Hepatocyte (in vitro differentiated cells): ENCODE data around the gene PTPRR.

Experiments
- CTCF ChIP-seq: fragments of 200-600 bp; sonication (generic); IDR thresholded peaks from 2 replicates; pipeline ENCODE4 v1.5.1; 2016; ENCODE audit warnings: antibody characterized with exemption, mild to moderate bottlenecking; ENCODE audit not compliant: poor library complexity
- EZH2phosphoT487 ChIP-seq: fragments of 200-600 bp; sonication (generic); IDR thresholded peaks from one replicate; pipeline ENCODE4 v1.6.1; 2018; ENCODE audit warnings: antibody characterized with exemption, mild to moderate bottlenecking, low read depth, moderate library complexity; ENCODE audit not compliant: unreplicated experiment, severe bottlenecking

GRCh38 chr12:70691018-70691672, 229.4 kb downstream of the PTPRR start:
- no peak for TF ChIP-seq CTCF
- TF ChIP-seq EZH2phosphoT487 = no peak
